Left lung (tissue), 10 donors: ENCODE results near the gene BAG3. TPM values are rescaled to one million over a fixed set of nuclear protein-coding genes. Genes with fewer than 3 reads are reported as not detected.

Experiments
- ATAC-seq: fragments of 200-7000 bp; cut with Tn5 transposase; one replicate; pipeline ENCODE4 v1.9.1; 2020; ENCODE audit warnings: moderate library complexity
- DNase-seq, 4 donors: peaks; one replicate each; pipeline ENCODE4 v3.0.0-alpha.2; 2013 to 2020
- H3K27ac ChIP-seq, 2 donors: fragments of 200-600 bp; sonication (generic) in 1 of 2; one replicate each; pipeline versions ENCODE4 v1.5.0 to v1.8.0; 2020 to 2021
- H3K27me3 ChIP-seq, 2 donors: fragments of 200-600 bp; sonication (generic) in 1 of 2; one replicate each; pipeline versions ENCODE4 v1.5.0 to v1.8.0; 2020 to 2021
- H3K36me3 ChIP-seq, 2 donors: fragments of 200-600 bp; sonication (generic) in 1 of 2; one replicate each; pipeline versions ENCODE4 v1.5.0 to v1.8.0; 2020 to 2021
- H3K4me1 ChIP-seq, 2 donors: fragments of 200-600 bp; one replicate each; pipeline ENCODE4 v1.8.0; 2021
- H3K4me3 ChIP-seq, 2 donors: fragments of 200-600 bp; sonication (generic) in 1 of 2; one replicate each; pipeline versions ENCODE4 v1.5.0 to v1.8.0; 2020 to 2021; ENCODE audit warnings: mild to moderate bottlenecking in 1 of 2
- H3K9me3 ChIP-seq, 2 donors: fragments of 200-600 bp; sonication (generic) in 1 of 2; one replicate each; pipeline versions ENCODE4 v1.5.0 to v1.8.0; 2020 to 2021
- CTCF ChIP-seq, 2 donors: fragments of 200-600 bp; sonication (generic) in 1 of 2; IDR thresholded peaks; one replicate each; pipeline versions ENCODE4 v1.5.0 to v1.8.0; 2021; ENCODE audit warnings: antibody characterized with exemption in 2 of 2
- intact Hi-C, 2 donors: fragments of 100-400 bp; cut with DNase I; formaldehyde crosslinking; loops; one replicate each; pipeline versions ENCODE4 v1.11.2 to v1.14.2; 2022
- polyA plus RNA-seq, 6 donors: library from polyadenylated mRNA; unstranded; fragments of 120-200 nt; gene quantifications; one replicate each; pipeline ENCODE4 v1.2.1, GENCODE V29; 2013; ENCODE audit not compliant: insufficient read length in 6 of 6
- total RNA-seq, 2 donors: library from RNA; stranded (reverse); fragmentation: NEBNext Ultra II Directional; extraction: Animal tissue kit (Norgen Biotek cat#: 25700); gene quantifications; one replicate each; pipeline ENCODE4 v1.2.1, GENCODE V29; 2021
- donor health status: DM: no; HTN: yes; CAD: no.
- donor health status: DM: no; HTN: no; CAD: no.

The BAG3 gene
- total and polyA plus RNA-seq, 8 donors, result 15.5 to 49.9 (median 19.6) TPM

GRCh38 chr10:119689016-119689580, 37.9 kb downstream of the BAG3 start:
- Histone ChIP-seq H3K9me3 (no peaks in the 10 kb centered on the region), H3K36me3 (no peaks in the 10 kb centered on the region), H3K4me1 (peaks cover 2 to 16% of the 10 kb centered on the region in 2 donors), H3K4me3 (no peak overlapping the region), H3K27me3 (no peaks in the 10 kb centered on the region), H3K27ac (no peak overlapping the region)
- DNase-seq, result no peak
- intact Hi-C loops, result no loop called here
- no peak for ATAC-seq
- TF ChIP-seq CTCF (IDR thresholded peaks at IDR 0.05), result no peak

- Histone ChIP-seq H3K4me3 (no peak overlapping the region), H3K36me3 (no peaks in the 10 kb centered on the region), H3K4me1 (peaks cover 2 to 9% of the 10 kb centered on the region in 2 donors), H3K27me3 (no peaks in the 10 kb centered on the region), H3K27ac (no peak overlapping the region), H3K9me3 (no peaks in the 10 kb centered on the region)
- no peak for TF ChIP-seq CTCF (IDR thresholded peaks at IDR 0.05)
- intact Hi-C loops, result no loop called here
- DNase-seq (no peak), ATAC-seq (no peak)
These were observed 40.5 kb downstream of the BAG3 start for GRCh38 chr10:119691726-119692125.

DNA sequence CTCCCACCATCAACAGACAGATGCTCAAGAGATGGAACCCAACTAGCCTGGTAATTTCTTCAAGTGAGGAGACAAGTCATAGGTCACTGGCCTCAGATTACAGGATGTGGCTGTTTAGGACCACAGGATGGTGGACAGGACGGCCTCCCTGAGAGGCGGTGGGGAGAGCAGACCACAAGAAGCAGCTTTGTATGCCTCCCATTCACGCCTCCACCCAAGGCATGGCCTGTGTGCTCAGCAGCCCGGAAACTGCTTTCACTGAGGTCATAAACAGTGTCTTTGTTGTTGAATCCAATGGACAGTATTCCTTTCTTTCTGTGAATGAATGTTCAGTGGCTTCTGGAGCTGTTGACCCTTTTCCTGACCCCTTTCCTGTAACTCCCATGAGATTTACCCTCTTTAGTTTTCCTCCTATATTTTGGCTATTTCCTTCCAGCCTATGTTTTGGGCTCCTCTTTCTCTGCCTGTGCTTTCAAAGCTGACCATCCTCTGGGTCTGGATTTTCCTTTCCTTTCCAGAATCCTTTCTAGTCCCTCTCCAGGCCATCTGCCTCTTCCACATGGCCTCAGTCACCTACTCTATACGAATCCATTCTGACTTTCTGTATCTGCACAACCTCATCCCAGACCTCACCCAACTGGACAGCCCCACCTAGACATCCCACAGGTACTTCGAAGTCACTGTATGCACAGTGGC, 42.2 kb downstream of the BAG3 start:
- DNase-seq, result no peak
- ATAC-seq, result no peak
- intact Hi-C loops, result no loop called here
- no peaks in the 10 kb centered on the region for H3K9me3 ChIP-seq
- no peak for TF ChIP-seq CTCF (IDR thresholded peaks at IDR 0.05)
- no peak overlapping the region for H3K4me3 ChIP-seq
- H3K4me1 ChIP-seq, result no peaks in the 10 kb centered on the region
- no peaks in the 10 kb centered on the region for H3K36me3 ChIP-seq
- no peak overlapping the region for H3K27ac ChIP-seq
- H3K27me3 ChIP-seq, result no peaks in the 10 kb centered on the region

DNA sequence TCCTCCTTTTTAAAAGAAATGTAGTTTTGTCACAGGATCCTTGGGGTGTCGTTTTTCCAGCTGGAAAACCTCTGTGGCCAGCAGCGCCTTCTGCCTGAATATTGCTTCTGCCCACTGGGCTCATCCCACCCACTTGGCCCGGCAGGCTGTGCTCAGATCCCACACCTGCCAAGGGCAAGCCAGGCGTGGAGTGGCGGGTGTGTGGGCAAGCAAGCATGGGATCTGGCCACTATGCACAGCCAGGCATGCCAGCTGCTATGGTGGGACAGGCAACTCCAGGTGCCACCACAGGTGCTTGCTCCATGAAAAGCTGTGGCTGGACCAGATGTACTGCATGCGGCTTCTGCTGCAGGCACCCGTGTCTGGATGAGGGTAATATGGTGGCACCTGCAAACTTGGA, 43.4 kb downstream of the BAG3 start:
- no peak for DNase-seq
- H3K9me3 ChIP-seq, result no peaks in the 10 kb centered on the region
- no peak overlapping the region for H3K27ac ChIP-seq
- no peaks in the 10 kb centered on the region for H3K4me1 ChIP-seq
- ATAC-seq, result no peak
- no peak for TF ChIP-seq CTCF (IDR thresholded peaks at IDR 0.05)
- H3K4me3 ChIP-seq, result no peak overlapping the region
- no peaks in the 10 kb centered on the region for H3K36me3 ChIP-seq
- H3K27me3 ChIP-seq, result no peaks in the 10 kb centered on the region
- intact Hi-C loops, result no loop called here

- no peaks in the 10 kb centered on the region for H3K9me3 ChIP-seq
- no peaks in the 10 kb centered on the region for H3K36me3 ChIP-seq
- intact Hi-C loops, result no loop called here
- no peak for TF ChIP-seq CTCF (IDR thresholded peaks at IDR 0.05)
- H3K27ac ChIP-seq, result no peak overlapping the region
- H3K27me3 ChIP-seq, result no peaks in the 10 kb centered on the region
- no peak for DNase-seq
- no peak for ATAC-seq
- H3K4me1 ChIP-seq, result peaks cover 0 to 4% of the 10 kb centered on the region in 2 donors
- no peak overlapping the region for H3K4me3 ChIP-seq
These were observed 49.3 kb downstream of the BAG3 start for GRCh38 chr10:119700321-119700954.
